SKM-1 (cell line): Measurements from ENCODE around the gene DEDD.

Source experiments
- DNase-seq: peaks from one replicate; lab custom pipeline; 2025; ENCODE audit not compliant: unreplicated experiment; lab: John Stamatoyannopoulos, UW

The DEDD gene

DNA sequence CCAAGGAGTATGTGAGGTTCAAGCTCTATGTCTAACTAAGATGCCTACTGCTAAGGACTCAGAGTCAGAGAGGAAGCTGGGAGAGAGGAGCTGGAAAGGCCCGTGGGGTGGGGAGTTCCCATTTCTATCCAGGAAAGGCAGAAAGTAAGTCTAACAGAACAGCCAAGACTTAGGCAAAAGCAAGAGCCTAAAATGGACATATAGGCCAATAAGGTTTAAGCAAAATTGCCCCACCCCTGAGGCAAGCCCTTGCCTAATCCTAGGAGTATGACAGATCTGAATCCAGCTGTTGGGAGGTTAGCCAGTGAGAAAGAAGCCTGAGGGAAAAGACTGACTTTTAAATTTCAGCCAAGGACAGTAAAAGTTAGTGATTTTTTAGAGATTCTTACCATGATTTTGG is 35.9 kb downstream of the DEDD start:
- DNase-seq = peak; percentile 40

GRCh38 chr1:161096015-161096414 is 36.5 kb downstream of the DEDD start:
- DNase-seq = no peak

DNA sequence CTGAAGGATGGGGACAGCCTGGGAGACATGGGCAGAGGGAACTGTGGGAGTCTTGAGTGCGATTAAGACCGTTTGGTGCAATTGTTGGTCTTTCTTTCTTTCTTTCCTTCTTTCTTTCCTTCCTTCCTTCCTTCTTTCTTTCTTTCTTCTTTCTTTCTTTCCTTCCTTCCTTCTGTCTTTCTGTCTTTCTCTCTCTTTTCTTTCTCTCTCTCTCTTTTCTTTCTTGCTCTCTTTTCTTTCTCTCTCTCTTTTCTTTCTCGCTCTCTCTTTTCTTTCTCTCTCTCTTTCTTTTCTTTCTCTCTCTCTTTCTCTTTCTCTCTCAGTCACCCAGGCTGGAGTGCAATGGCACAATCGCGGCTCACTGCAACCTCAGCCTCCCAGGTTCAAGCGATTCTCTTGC is 37.2 kb downstream of the DEDD start:
- DNase-seq = no peak

GRCh38 chr1:161094481-161094880 is 38.0 kb downstream of the DEDD start:
- DNase-seq = no peak

DNA sequence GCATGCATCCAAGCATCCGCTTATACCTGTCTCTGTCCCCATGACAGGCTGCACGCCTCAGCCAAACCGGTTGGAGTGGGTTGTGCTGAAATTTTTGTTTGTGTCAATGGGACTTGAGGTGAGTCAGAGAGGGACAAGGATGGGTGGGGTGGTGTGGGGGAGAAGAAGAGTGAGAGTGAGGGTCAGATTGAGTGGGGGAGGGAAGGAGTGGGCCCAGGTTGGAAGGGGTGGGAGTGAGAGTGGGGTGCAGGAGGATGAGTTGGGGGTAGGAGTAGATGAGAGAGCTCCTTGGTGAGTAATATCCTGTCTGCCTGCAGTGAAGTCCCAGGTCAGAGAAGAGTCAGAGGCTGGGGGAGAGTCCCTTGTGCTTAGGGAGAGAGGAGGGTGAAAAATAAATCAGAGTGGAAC is 39.8 kb downstream of the DEDD start:
- no peak for DNase-seq

- no peak for DNase-seq
These were observed 40.5 kb downstream of the DEDD start for GRCh38 chr1:161091796-161092507.

GRCh38 chr1:161091093-161091492 is 41.4 kb downstream of the DEDD start:
- DNase-seq = no peak

- no peak for DNase-seq
These were observed 41.9 kb downstream of the DEDD start for GRCh38 chr1:161090617-161091016.

DNA sequence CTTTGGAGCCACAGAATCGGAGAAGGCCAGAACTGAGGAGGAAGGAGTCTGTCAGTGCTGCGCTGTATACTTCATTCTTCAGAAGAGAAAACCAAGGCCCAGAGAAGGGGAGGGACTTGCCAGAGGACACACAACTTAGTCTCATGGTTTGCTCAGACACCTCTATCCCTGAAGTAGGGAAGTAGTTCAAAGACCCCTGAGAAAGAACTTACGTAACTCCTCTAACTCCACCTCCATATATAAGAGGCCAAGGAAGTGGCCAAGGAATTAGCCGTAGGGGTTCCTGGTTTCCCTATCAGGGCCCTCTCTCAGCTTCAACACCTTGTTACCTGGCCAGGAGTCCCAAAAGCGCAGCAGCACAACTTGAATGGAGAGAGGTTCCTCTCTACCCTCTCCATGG is 42.5 kb downstream of the DEDD start:
- no peak for DNase-seq

- DNase-seq = no peak
These were observed 43.1 kb downstream of the DEDD start, which contains the start of gene NECTIN4 for GRCh38 chr1:161089251-161089924. Gene NECTIN4, minus strand, starts transcription at chr1:161089558. Its CDS starts 262 bp downstream, at chr1:161089296.

DNA sequence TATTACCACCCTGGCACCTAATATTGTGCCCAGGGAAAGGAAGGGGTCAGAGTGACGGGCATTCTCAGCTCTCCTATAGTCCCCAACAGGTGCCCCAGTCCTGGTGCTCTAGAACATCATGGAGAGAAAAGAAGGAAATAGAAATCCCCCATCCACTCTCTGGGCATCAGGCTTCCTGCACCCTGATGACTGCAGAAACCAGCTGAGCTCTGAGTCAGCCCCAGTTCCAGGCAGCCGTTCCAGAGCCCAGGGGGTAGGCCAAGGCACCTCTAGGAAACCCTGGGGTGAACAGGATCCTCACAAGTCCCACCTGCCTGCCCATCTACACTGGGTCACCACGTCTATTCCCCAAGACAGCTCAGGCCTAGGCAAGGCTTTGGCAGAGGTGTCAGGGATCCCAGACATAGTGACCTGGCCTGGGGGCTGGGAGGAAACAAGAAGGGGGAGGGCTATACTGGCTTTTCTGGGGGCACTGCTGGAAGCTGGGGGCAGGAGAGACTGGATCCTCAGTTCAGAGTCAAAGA is 43.8 kb downstream of the DEDD start:
- no peak for DNase-seq

GRCh38 chr1:161086457-161086856 is 46.0 kb downstream of the DEDD start:
- DNase-seq = no peak

DNA sequence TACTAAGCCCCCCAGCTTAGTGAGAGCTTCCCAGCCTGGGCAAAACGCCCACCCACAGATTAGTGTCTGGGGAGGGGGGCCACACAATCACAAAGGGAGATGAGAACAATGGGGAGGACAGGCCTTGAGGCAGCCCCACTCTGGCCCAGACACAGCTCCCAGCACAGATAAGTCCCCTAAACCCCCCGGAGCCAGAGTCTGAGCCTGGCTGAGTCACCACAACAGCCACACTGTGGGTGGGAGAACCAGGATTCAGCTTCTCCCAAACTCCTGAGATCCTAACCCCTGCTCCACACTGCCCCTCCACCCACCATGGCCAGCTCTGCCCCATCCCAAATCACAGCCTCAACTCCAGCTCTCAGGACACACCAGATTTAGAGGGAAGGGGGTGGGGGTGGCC is 47.3 kb downstream of the DEDD start:
- no peak for DNase-seq

- no peak for DNase-seq
These were observed 47.9 kb downstream of the DEDD start for GRCh38 chr1:161084597-161084988.

- peak; percentile 34 for DNase-seq
These were observed 48.5 kb downstream of the DEDD start for GRCh38 chr1:161083748-161084596.

DNA sequence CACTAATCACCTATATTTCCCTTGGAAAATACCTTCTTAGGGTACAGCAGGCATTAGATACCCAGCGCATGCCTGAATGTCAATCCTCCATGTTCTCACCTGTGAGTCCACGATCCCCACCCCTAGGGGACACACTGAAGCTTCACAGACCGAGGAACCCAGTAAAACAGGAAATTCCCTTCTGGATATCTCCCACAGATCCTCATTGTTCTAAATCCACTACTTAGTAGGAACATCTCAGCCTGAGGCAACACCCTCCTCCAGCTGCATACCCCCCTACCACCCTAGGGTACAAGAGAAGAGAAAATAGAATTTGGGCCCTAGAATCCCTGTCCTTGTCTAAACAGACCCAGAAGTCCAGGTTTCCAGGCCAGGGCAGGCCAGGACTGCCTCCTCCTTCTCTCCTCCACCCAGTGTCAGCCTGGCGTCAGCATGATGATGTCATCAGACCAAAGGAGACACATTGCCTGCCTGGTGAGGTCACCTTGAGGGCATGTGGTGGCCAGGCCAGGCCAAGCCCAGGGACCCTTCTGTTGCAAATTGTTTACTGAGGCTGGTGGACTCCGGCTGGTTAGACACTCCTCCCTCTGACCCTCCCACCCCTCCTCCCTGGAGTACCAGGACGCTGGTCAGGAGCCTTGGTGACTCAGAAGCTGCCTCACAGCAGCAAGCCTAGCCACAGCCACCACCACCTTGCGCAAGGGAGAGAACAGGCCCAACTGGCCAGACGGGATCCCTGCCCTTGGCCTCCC is 49.3 kb downstream of the DEDD start:
- peak; percentile 91 for DNase-seq

DNA sequence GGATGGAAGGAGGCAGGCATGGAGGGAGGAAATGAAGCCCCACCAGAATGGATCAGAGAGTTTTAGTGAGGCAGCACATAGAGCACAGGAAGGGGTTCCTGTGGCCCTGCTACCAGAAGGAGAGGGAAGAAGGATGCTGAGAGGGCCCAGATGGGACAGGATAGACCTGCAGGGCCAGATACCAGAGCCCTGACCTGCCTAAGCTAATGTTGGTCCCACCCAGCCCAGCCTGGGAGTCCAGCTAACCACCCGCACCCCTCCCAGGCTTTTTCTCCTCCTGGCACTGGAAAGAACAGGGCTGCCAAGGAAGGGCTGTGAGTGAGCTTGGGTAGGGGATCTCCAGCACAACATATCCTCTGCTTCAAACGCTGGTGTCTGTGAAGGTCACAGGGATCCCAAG is 50.0 kb downstream of the DEDD start:
- DNase-seq = no peak

DNA sequence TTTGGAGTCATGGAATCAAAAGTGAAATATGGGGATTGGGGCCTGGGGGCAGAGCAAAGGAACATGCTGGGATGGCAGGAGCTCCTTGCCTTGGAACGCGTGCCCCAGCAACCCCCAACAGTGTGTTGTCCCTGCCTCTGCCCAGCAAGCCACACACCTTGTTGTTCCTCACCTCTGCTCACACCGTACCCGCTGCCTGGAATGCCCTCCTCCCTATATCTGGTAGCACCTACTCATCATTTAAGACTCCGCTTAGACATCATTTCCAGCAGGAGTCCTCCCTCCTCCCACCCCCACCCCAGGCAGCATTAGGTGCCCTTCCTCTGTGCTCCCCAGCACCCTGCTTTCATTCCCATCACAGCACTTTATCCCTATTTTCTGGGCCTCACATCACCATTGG is 50.9 kb downstream of the DEDD start:
- no peak for DNase-seq

GRCh38 chr1:161080441-161081405 is 51.7 kb downstream of the DEDD start:
- no peak for DNase-seq
